Placental pericyte (primary cell): Measurements from ENCODE around the gene MRPL4. TPM values are rescaled to one million over a fixed set of nuclear protein-coding genes. Genes with fewer than 3 reads are reported as not detected.

Experiments used
- small RNA-seq: library from RNA; depleted of rRNA; stranded (forward); fragments of <200 nt; gene quantifications from one replicate; pipeline ENCODE3, GENCODE V24; 2012; ENCODE audit warnings: low replicate concordance
- total RNA-seq: library from RNA; depleted of rRNA; stranded (reverse); fragments of >200 nt; gene quantifications from 2 replicates; pipeline ENCODE4 v1.2.3, GENCODE V29; 2012

Gene MRPL4
- total RNA-seq: 42.7 and 79.3 TPM in 2 replicates

DNA sequence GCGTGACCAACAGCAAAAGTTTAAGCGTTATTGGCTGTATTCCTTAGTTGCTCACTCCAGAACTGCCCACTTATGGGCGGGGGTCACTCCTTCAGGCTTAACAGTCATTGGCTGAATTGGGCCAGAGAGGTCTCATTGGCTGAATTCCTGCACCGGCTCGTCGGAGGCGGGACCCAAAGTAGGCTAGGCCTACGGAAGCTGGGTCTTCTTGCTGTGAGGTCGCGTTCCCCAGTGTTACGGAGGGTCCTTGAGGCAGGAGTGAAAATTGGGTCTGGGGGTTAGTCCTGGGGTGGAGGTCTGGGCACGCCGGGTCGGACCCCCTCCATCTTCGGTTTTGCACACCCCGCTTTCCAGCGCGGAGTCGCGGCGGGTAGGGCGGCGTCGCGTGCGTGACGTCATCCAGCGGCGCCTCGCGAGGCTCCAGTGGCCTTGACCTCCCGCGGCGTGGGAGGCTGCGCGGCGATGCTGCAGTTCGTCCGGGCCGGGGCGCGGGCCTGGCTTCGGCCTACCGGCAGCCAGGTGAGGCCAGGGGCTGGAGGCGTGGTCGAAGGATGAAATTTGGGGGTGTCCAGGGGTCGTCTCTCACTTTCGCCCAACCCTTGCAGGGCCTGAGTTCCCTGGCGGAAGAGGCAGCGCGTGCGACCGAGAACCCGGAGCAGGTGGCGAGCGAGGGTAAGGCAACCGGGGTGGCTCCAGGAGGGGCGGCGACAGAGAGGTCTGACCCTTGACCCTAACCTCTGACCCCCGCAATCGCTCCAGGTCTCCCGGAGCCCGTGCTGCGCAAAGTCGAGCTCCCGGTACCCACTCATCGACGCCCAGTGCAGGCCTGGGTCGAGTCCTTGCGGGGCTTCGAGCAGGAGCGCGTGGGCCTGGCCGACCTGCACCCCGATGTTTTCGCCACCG lies at the start of gene MRPL4:
MRPL4 (plus strand) TSS at position 423 of the 903 bp plus-strand sequence; CDS start at position 463, 40 bp downstream.

DNA sequence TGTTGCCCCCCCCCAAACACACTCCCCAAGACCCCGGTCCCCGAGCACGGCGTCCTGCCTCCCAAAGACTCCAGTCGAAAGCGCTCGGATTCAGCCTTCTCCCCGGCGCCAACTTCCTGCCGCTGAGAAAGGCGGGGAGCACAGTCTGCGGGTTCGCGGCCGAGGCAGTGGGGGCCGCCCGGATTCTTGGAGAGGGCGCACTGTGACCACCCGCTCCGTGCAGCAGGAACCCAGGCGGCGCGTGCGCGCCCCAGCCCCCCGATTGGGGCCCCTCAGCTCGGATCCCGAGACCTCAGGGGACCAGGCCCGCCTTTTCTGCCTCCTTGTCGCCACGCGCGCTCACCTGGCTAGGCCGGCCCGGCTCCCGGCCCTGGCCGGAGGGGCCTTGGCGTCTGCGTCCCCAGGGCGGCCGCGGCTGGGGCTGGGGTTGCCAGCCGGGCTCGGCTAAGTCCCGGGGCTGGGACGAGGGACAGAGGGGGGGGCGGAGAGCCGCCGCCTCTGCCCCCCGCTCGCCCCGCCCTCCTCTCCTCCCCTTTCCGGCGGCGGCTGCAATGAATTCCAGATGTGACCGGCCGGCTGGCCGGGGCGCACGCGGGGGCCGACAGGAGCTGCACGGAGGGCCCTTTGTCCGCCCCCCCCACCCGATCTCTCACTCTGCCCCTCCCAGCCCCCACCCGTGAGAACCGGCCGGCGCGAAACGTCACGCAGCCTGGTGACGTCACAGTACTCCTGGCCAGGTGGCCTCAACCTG lies 21.0 kb upstream of the MRPL4 start, which contains the start of gene S1PR2:
S1PR2 (minus strand) TSS at position 471 of the 751 bp plus-strand sequence. CDS start 6,426 bp downstream, outside the sequence.

DNA sequence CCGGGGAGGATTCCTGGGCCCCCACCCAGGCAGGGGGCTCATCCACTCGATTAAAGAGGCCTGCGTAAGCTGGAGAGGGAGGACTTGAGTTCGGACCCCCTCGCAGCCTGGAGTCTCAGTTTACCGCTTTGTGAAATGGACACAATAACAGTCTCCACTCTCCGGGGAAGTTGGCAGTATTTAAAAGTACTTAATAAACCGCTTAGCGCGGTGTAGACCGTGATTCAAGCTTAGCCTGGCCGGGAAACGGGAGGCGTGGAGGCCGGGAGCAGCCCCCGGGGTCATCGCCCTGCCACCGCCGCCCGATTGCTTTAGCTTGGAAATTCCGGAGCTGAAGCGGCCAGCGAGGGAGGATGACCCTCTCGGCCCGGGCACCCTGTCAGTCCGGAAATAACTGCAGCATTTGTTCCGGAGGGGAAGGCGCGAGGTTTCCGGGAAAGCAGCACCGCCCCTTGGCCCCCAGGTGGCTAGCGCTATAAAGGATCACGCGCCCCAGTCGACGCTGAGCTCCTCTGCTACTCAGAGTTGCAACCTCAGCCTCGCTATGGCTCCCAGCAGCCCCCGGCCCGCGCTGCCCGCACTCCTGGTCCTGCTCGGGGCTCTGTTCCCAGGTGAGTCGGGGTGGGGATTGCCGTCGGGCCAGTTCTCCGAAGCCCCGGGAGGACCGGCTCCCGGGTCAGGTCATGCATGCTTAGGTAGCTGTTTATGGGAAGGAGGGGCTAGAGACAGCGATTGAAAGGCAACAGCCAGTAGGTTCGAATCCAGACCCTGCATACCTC lies 18.8 kb downstream of the MRPL4 start, which contains the start of gene ICAM1:
ICAM1 (plus strand) TSS at position 505 of the 779 bp plus-strand sequence; CDS start at position 545, 40 bp downstream.

GRCh38 chr19:10286803-10287737 lies 35.1 kb downstream of the MRPL4 start, which contains the start of gene ICAM4:
Gene ICAM4 (plus strand): TSS chr19:10286955. CDS start chr19:10287013, 58 bp downstream.

GRCh38 chr19:10289836-10290356 lies 37.9 kb downstream of the MRPL4 start, which contains the start of gene ICAM5:
Gene ICAM5 (plus strand): TSS chr19:10289952. CDS start chr19:10290044, 92 bp downstream.

GRCh38 chr19:10309423-10309822 lies 57.4 kb downstream of the MRPL4 start, which contains the start of gene ZGLP1:
Gene ZGLP1 (minus strand): TSS chr19:10309815.

Small RNAs within 50 kb of the gene (small RNA-seq; reads per million reads assigned to genes)
- not detected for gene AC011511.1
- not detected for gene MIR4322

Other genes starting within 250 kb of the MRPL4 start
- gene COL5A3, start 241.7 kb upstream of the MRPL4 start, total RNA-seq: 0.88 and 47.0 TPM in 2 replicates
- 0.29 TPM in 1 of 2 replicates, not detected in the other for gene RDH8, start 238.7 kb upstream of the MRPL4 start, total RNA-seq
- gene SHFL, start 165.9 kb upstream of the MRPL4 start, total RNA-seq: 22.8 and 29.8 TPM in 2 replicates
- gene ANGPTL6, start 149.5 kb upstream of the MRPL4 start, total RNA-seq: under 0.01 TPM in 1 of 2 replicates, not detected in the other
- gene PPAN, start 145.9 kb upstream of the MRPL4 start, total RNA-seq: 24.5 and 56.1 TPM in 2 replicates
- gene P2RY11, start 140.5 kb upstream of the MRPL4 start, total RNA-seq: 1.3 and 3.3 TPM in 2 replicates
- 276 and 386 TPM in 2 replicates for gene EIF3G, start 132.3 kb upstream of the MRPL4 start, total RNA-seq
- gene DNMT1, start 57.3 kb upstream of the MRPL4 start, total RNA-seq: 23.4 and 96.8 TPM in 2 replicates
- 41.9 and 42.2 TPM in 2 replicates for gene S1PR2, start 20.9 kb upstream of the MRPL4 start, total RNA-seq
- gene ICAM1, start 18.9 kb downstream of the MRPL4 start, total RNA-seq: 52.1 and 189 TPM in 2 replicates
- 8.3 and 9.2 TPM in 2 replicates for gene ICAM4, start 34.7 kb downstream of the MRPL4 start, total RNA-seq
- gene ICAM5, start 37.7 kb downstream of the MRPL4 start, total RNA-seq: 11.6 and 16.2 TPM in 2 replicates
- gene ZGLP1, start 57.6 kb downstream of the MRPL4 start, total RNA-seq: 0.44 and 0.72 TPM in 2 replicates
- 19.5 and 36.1 TPM in 2 replicates for gene FDX2, start 63.8 kb downstream of the MRPL4 start, total RNA-seq
- gene RAVER1, start 81.3 kb downstream of the MRPL4 start, total RNA-seq: 11.2 and 25.3 TPM in 2 replicates
- gene ICAM3, start 87.4 kb downstream of the MRPL4 start, total RNA-seq: 2.8 and 11.3 TPM in 2 replicates
- gene TYK2, start 128.4 kb downstream of the MRPL4 start, total RNA-seq: 56.2 and 108 TPM in 2 replicates
- 208 and 224 TPM in 2 replicates for gene CDC37, start 151.3 kb downstream of the MRPL4 start, total RNA-seq
- 5.5 and 8.0 TPM in 2 replicates for gene PDE4A, start 168.3 kb downstream of the MRPL4 start, total RNA-seq